SKM-1 (cell line): ENCODE data around the gene CD177.
"Not testable (repeated sequence)": the region's sequence is repeated elsewhere in the genome, so short reads cannot be mapped to it uniquely, and the experiment has no call there.

Source experiments
- DNase-seq: peaks from one replicate; lab custom pipeline; 2025; ENCODE audit not compliant: unreplicated experiment; lab: John Stamatoyannopoulos, UW

Gene CD177

GRCh38 chr19:43353606-43354304, at the start of gene CD177:
TSS of gene CD177 (plus strand) at chr19:43353686. CDS start at chr19:43353715, 29 bp downstream.
- DNase-seq: no peak

- DNase-seq: no peak
These were observed 47.8 kb upstream of the CD177 start for GRCh38 chr19:43305642-43306041.

- DNase-seq: no peak
These were observed 47.4 kb upstream of the CD177 start for GRCh38 chr19:43306097-43306496.

GRCh38 chr19:43308244-43308815, 45.2 kb upstream of the CD177 start:
- no peak for DNase-seq

GRCh38 chr19:43309466-43309865, 44.0 kb upstream of the CD177 start:
- no peak for DNase-seq

- DNase-seq: no peak
These were observed 43.3 kb upstream of the CD177 start for GRCh38 chr19:43310221-43310620.

GRCh38 chr19:43311256-43311655, 42.2 kb upstream of the CD177 start:
- DNase-seq: no peak

- no peak for DNase-seq
These were observed 41.8 kb upstream of the CD177 start for GRCh38 chr19:43311706-43312105.

GRCh38 chr19:43313711-43314495, 39.6 kb upstream of the CD177 start:
- no peak for DNase-seq

- no peak for DNase-seq
These were observed 37.6 kb upstream of the CD177 start for GRCh38 chr19:43315851-43316250.

- no peak for DNase-seq
These were observed 36.7 kb upstream of the CD177 start for GRCh38 chr19:43316591-43317319.

GRCh38 chr19:43318203-43318602, 35.3 kb upstream of the CD177 start:
- DNase-seq: no peak

GRCh38 chr19:43318796-43319314, 34.6 kb upstream of the CD177 start:
- DNase-seq: no peak

- no peak for DNase-seq
These were observed 32.9 kb upstream of the CD177 start for GRCh38 chr19:43320546-43320945.

- DNase-seq: not testable (repeated sequence)
These were observed 26.7 kb upstream of the CD177 start for GRCh38 chr19:43326761-43327160.

GRCh38 chr19:43328561-43328960, 24.9 kb upstream of the CD177 start:
- not testable (repeated sequence) for DNase-seq

GRCh38 chr19:43329049-43329448, 24.4 kb upstream of the CD177 start:
- not testable (repeated sequence) for DNase-seq

- no peak for DNase-seq
These were observed 23.5 kb upstream of the CD177 start for GRCh38 chr19:43329989-43330388.

GRCh38 chr19:43330726-43331434, 22.6 kb upstream of the CD177 start:
- DNase-seq: no peak

- DNase-seq: no peak
These were observed 22.0 kb upstream of the CD177 start for GRCh38 chr19:43331435-43332010.
